ENCODE results near the gene PPP2R2B. TPM values are rescaled to one million over a fixed set of nuclear protein-coding genes. Genes with fewer than 3 reads are reported as not detected.

Gene PPP2R2B
- polyA plus RNA-seq, 1 donor (not counting 4 experiments of a cell fraction or from before 2014, with no cell fraction given) = 0.33 TPM

DNA sequence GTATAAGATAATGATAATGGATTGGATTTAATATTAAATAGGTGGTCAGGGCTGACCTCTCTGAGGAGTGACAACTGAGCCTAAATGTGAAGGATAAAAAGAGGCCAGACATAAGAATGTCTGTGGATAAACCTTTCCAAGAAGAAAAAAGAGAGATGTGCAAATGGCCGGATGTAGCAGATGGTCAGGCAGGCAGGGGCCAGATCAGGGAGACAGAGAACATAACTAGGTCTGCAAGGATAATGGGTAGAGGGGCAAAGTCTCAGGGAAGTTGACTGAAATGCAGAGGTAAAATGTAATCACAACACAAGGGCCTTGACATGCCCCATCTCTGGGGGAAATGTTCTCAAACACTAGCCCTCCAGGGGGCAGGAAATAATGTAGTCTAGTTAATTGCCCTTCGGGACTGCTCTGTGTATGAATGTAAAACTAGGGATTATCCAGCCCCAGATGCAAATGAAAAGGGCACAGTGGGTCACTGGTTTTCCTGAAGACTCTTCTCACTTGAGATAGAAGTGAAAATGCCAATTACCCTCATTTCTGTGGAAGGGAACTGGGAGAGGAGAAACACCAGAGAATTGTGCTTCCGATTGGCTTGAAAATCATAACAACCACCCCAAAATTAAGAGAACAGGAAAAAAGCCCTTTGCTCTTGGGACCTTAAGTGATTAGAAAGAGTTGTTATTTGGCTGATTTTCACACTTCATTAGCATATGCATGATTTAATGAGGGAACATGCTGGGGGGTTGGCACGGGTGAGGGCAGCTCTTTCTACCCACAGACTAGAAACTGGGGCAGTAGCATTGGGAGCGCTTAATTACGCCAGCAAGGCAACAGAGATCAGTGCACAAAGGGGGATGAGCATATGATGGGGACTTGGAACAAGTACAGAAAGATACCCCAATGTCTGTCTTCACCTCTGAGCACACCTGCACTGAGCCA, 88.6 kb downstream of the PPP2R2B start:
- dilution Hi-C loops (cut with MboI; ENCODE audit: extremely low pct_ligation_motif_present, low sequenced_read_pairs) = no loop called here
- Histone ChIP-seq H3K36me3 (ENCODE audit: control insufficient read depth in 2 of 2, extremely low read depth in 1 of 2, insufficient read depth in 2 of 2, low read length in 2 of 2) (no peaks in the 10 kb centered on the region), H3K4me3 (ENCODE audit: control insufficient read depth in 2 of 3, extremely low read depth in 1 of 3, insufficient read depth in 2 of 3, low read depth in 1 of 3, low read length in 3 of 3) (no peak overlapping the region), H3K79me2 (ENCODE audit: control insufficient read depth, insufficient read depth, low read length) (no peaks in the 10 kb centered on the region), H2AFZ (ENCODE audit: control insufficient read depth, low read length) (no peak overlapping the region), H3K27ac (ENCODE audit: control insufficient read depth, insufficient read depth, low read length) (no peak overlapping the region), H3K4me2 (ENCODE audit: control insufficient read depth, extremely low read depth, insufficient read depth, low read depth, low read length) (no peak overlapping the region), H3K9ac (ENCODE audit: control insufficient read depth, extremely low read depth, insufficient read depth, low read length) (no peak overlapping the region), H3K9me3 (ENCODE audit: control insufficient read depth, low read depth, low read length) (no peaks in the 10 kb centered on the region), H3K27me3 (ENCODE audit: control insufficient read depth, extremely low read depth, insufficient read depth, low read length) (no peaks in the 10 kb centered on the region), H4K20me1 (ENCODE audit: control insufficient read depth, extremely low read depth, insufficient read depth, low read length) (no peaks in the 10 kb centered on the region), H3K9me1 (ENCODE audit: control insufficient read depth, extremely low read depth, insufficient read depth, low read length) (no peaks in the 10 kb centered on the region), H3K4me1 (ENCODE audit: control insufficient read depth, extremely low read depth, insufficient read depth, low read length) (no peaks in the 10 kb centered on the region)
- no peak for TF ChIP-seq EZH2 (IDR thresholded peaks at IDR 0.05; ENCODE audit: low read length)
- TF ChIP-seq, protein P1, sequence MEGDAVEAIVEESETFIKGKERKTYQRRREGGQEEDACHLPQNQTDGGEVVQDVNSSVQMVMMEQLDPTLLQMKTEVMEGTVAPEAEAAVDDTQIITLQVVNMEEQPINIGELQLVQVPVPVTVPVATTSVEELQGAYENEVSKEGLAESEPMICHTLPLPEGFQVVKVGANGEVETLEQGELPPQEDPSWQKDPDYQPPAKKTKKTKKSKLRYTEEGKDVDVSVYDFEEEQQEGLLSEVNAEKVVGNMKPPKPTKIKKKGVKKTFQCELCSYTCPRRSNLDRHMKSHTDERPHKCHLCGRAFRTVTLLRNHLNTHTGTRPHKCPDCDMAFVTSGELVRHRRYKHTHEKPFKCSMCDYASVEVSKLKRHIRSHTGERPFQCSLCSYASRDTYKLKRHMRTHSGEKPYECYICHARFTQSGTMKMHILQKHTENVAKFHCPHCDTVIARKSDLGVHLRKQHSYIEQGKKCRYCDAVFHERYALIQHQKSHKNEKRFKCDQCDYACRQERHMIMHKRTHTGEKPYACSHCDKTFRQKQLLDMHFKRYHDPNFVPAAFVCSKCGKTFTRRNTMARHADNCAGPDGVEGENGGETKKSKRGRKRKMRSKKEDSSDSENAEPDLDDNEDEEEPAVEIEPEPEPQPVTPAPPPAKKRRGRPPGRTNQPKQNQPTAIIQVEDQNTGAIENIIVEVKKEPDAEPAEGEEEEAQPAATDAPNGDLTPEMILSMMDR (optimal IDR thresholded peaks at IDR 0.05 in 1 of 3, IDR thresholded peaks at IDR 0.05 in 1 of 3, conservative IDR thresholded peaks at IDR 0.05 in 1 of 3; ENCODE audit: extremely low read depth in 1 of 3, insufficient read depth in 2 of 3, low read length in 3 of 3) = no peak
- no peak for FAIRE-seq
- no peak for DNase-seq (ENCODE audit: low read depth, low spot score)

DNA sequence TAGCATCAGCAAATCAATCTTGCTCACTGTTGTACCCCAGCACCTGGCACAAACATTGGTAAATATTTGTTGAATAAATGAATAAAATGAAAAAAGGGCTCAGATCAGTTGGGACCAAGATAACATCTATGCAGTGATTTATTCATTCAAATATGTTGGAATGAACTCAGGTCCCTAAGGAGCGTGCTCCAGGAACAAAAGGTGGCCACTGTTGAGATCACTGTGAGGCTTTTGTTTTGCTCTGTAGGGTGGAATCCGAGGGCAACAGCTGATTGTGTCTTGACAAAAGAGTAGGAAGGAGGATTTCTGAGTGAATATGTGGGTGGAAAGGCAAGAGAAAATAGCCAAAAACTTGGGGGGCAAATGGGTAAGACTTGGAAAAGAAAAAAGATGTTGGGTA, 89.7 kb downstream of the PPP2R2B start:
- Histone ChIP-seq H3K4me2 (ENCODE audit: control insufficient read depth, extremely low read depth, insufficient read depth, low read depth, low read length) (no peak overlapping the region), H3K79me2 (ENCODE audit: control insufficient read depth, insufficient read depth, low read length) (no peaks in the 10 kb centered on the region), H3K9me3 (ENCODE audit: control insufficient read depth, low read depth, low read length) (no peaks in the 10 kb centered on the region), H2AFZ (ENCODE audit: control insufficient read depth, low read length) (no peak overlapping the region), H3K9ac (ENCODE audit: control insufficient read depth, extremely low read depth, insufficient read depth, low read length) (no peak overlapping the region), H3K9me1 (ENCODE audit: control insufficient read depth, extremely low read depth, insufficient read depth, low read length) (no peaks in the 10 kb centered on the region), H4K20me1 (ENCODE audit: control insufficient read depth, extremely low read depth, insufficient read depth, low read length) (no peaks in the 10 kb centered on the region), H3K27ac (ENCODE audit: control insufficient read depth, insufficient read depth, low read length) (no peak overlapping the region), H3K4me1 (ENCODE audit: control insufficient read depth, extremely low read depth, insufficient read depth, low read length) (no peaks in the 10 kb centered on the region), H3K4me3 (ENCODE audit: control insufficient read depth in 2 of 3, extremely low read depth in 1 of 3, insufficient read depth in 2 of 3, low read depth in 1 of 3, low read length in 3 of 3) (no peak overlapping the region), H3K36me3 (ENCODE audit: control insufficient read depth in 2 of 2, extremely low read depth in 1 of 2, insufficient read depth in 2 of 2, low read length in 2 of 2) (no peaks in the 10 kb centered on the region), H3K27me3 (ENCODE audit: control insufficient read depth, extremely low read depth, insufficient read depth, low read length) (no peaks in the 10 kb centered on the region)
- dilution Hi-C loops (cut with MboI; ENCODE audit: extremely low pct_ligation_motif_present, low sequenced_read_pairs) = no loop called here
- FAIRE-seq (no peak), DNase-seq (ENCODE audit: low read depth, low spot score) (no peak)
- TF ChIP-seq, protein P1 (optimal IDR thresholded peaks at IDR 0.05 in 1 of 3, IDR thresholded peaks at IDR 0.05 in 1 of 3, conservative IDR thresholded peaks at IDR 0.05 in 1 of 3; ENCODE audit: extremely low read depth in 1 of 3, insufficient read depth in 2 of 3, low read length in 3 of 3) = no peak
- no peak for TF ChIP-seq EZH2 (IDR thresholded peaks at IDR 0.05; ENCODE audit: low read length)
